HG03442 (cell line): ENCODE data around the gene DDAH2.

ENCODE experiments used
- ATAC-seq: cut with Tn5 transposase; IDR thresholded peaks from one replicate; pipeline ENCODE4 v1.9.1; 2021; ENCODE audit warnings: mild to moderate bottlenecking, moderate library complexity; ENCODE audit not compliant: unreplicated experiment

DDAH2 gene

GRCh38 chr6:31761343-31761742 lies 32.2 kb upstream of the DDAH2 start:
- ATAC-seq: no peak

- ATAC-seq: no peak
Measured at GRCh38 chr6:31760790-31761189, 31.7 kb upstream of the DDAH2 start.

GRCh38 chr6:31758281-31758680 lies 29.2 kb upstream of the DDAH2 start:
- no peak for ATAC-seq

GRCh38 chr6:31752739-31753319 lies 23.7 kb upstream of the DDAH2 start:
- ATAC-seq: no peak

- ATAC-seq: no peak
Measured at GRCh38 chr6:31750411-31751022, 21.4 kb upstream of the DDAH2 start.

GRCh38 chr6:31749301-31750036 lies 20.4 kb upstream of the DDAH2 start:
- ATAC-seq: no peak

GRCh38 chr6:31744422-31744821 lies 15.3 kb upstream of the DDAH2 start:
- ATAC-seq: no peak

GRCh38 chr6:31742894-31743293 lies 13.8 kb upstream of the DDAH2 start:
- no peak for ATAC-seq

GRCh38 chr6:31741815-31742214 lies 12.7 kb upstream of the DDAH2 start:
- no peak for ATAC-seq

GRCh38 chr6:31740397-31741223 lies 11.5 kb upstream of the DDAH2 start:
- ATAC-seq: no peak

- peak; percentile 76 for ATAC-seq
Measured at GRCh38 chr6:31739639-31740396, 10.7 kb upstream of the DDAH2 start, which contains the start of gene MSH5. Gene MSH5 (plus strand): TSS chr6:31740005. CDS start chr6:31740467, 462 bp downstream.

- ATAC-seq: no peak
Measured at GRCh38 chr6:31737991-31738979, 9.2 kb upstream of the DDAH2 start.

- no peak for ATAC-seq
Measured at GRCh38 chr6:31737315-31737990, 8.4 kb upstream of the DDAH2 start.

- ATAC-seq: no peak
Measured at GRCh38 chr6:31736768-31737314, 7.7 kb upstream of the DDAH2 start.

- peak; percentile 24 for ATAC-seq
Measured at GRCh38 chr6:31736021-31736767, 7.1 kb upstream of the DDAH2 start, which contains the start of gene CLIC1. Gene CLIC1 (minus strand): TSS chr6:31736530. CDS start chr6:31736300, 230 bp downstream.

- ATAC-seq: no peak
Measured at GRCh38 chr6:31734821-31735406, 5.8 kb upstream of the DDAH2 start.

GRCh38 chr6:31734247-31734820 lies 5.2 kb upstream of the DDAH2 start:
- ATAC-seq: no peak
